GM06990 (cell line): ENCODE measurements around the gene CDCA7L.
"Not testable (repeated sequence)": the region's sequence is repeated elsewhere in the genome, so short reads cannot be mapped to it uniquely, and the experiment has no call there.

ENCODE experiments used
- DNase-seq: peaks from one replicate; pipeline ENCODE4 v3.0.0-alpha.2; 2011; ENCODE audit not compliant: insufficient read length; ENCODE audit errors: extremely low read depth
- H3K27me3 ChIP-seq: replicated peaks from 2 replicates; pipeline ENCODE4 v1.6.0; 2011; ENCODE audit warnings: low read length; ENCODE audit not compliant: control insufficient read depth, insufficient read depth
- H3K36me3 ChIP-seq: 2 replicates; pipeline ENCODE4 v1.5.1; 2011; ENCODE audit warnings: low read length; ENCODE audit not compliant: control insufficient read depth, insufficient read depth
- H3K4me3 ChIP-seq: replicated peaks from 2 replicates; pipeline ENCODE4 v1.5.1; 2011; ENCODE audit warnings: low read depth, mild to moderate bottlenecking, control low read depth, low read length
- TF ChIP-seq, protein P1 (sequence below): IDR thresholded peaks from 2 replicates; pipeline ENCODE4 v1.5.1; 2011; ENCODE audit warnings: low read length, control low read depth, mild to moderate bottlenecking, inconsistent platforms; ENCODE audit not compliant: insufficient read depth, poor library complexity, severe bottlenecking

CDCA7L gene

DNA sequence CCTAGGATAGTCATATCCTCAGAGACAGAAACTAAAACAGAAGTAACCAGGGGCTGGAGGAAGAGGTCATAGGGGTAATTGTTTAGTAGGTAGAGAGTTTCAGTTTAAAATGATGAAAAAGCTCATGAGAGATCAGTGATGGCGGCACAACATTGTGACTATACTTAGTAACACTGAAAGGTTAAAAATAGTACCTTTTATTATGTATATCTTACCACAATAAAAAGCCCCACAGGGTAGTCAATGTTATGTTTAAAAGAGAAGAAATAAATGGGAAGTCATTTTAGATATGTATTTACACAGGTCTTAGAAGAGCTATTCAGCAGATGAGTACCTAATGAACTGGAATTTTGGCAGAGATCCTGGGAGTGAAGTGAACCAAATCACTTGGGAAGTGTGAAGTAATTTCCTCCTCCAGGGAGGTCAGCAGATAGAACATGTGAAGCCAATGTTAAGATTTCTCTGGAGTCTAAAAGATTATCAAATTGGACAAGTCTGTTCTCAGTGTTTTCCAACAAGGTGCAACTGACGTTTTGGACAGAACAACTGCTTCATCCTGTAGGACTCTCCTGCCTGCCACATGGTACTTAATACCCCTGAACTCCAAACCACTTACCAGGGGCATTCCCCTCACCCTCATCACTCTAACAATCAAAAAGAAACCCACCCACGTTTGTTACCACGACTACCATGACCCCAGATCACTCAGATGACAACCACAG, 6.4 kb downstream of the CDCA7L start:
- DNase-seq: peak; percentile 45
- Histone ChIP-seq H3K27me3 (no peaks in the 10 kb centered on the region), H3K4me3 (peak overlapping the region; percentile 16), H3K36me3 (no peaks in the 10 kb centered on the region)
- TF ChIP-seq, protein P1, sequence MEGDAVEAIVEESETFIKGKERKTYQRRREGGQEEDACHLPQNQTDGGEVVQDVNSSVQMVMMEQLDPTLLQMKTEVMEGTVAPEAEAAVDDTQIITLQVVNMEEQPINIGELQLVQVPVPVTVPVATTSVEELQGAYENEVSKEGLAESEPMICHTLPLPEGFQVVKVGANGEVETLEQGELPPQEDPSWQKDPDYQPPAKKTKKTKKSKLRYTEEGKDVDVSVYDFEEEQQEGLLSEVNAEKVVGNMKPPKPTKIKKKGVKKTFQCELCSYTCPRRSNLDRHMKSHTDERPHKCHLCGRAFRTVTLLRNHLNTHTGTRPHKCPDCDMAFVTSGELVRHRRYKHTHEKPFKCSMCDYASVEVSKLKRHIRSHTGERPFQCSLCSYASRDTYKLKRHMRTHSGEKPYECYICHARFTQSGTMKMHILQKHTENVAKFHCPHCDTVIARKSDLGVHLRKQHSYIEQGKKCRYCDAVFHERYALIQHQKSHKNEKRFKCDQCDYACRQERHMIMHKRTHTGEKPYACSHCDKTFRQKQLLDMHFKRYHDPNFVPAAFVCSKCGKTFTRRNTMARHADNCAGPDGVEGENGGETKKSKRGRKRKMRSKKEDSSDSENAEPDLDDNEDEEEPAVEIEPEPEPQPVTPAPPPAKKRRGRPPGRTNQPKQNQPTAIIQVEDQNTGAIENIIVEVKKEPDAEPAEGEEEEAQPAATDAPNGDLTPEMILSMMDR: no peak

DNA sequence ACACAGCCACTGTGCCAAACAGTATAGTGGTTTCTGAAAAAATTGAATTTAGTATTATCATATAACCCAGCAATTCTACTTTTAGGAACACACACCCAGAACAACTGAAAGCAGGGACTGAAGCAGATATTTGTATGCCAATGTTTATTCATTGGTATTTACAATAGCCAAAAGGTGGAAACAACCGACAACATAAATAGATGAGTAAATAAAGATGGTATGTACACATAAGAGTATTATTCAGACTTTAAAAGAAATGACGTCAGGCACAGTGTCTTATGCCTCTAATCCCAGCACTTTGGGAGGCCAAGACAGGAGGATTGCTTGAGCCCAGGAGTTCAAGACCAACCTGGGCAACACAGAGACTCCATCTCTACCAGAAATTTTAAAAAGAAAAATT, 7.2 kb downstream of the CDCA7L start:
- no peak overlapping the region for H3K4me3 ChIP-seq
- TF ChIP-seq, protein P1: no peak

DNA sequence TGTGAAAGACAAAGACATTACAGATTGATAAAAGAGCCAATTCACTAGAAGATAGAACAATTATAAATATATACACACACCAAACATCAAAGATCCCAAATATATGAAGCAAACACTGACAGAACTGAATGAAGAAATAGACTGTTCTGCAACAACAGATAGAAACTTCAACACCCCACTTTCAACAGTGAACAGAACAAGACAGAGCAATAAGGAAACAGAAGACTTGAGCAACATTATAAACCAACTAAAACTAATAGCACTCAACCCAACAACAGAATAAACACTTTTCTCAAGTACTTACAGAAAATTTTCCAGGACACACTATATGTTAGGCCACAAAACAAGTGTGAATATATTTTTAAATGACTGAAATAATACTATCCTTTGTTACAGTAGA, 10.9 kb downstream of the CDCA7L start:
- H3K4me3 ChIP-seq: no peak overlapping the region
- TF ChIP-seq, protein P1: no peak
- H3K27me3 ChIP-seq: no peaks in the 10 kb centered on the region
- no peaks in the 10 kb centered on the region for H3K36me3 ChIP-seq
- no peak for DNase-seq

More for the DNA sequence above, 7.2 kb downstream of the CDCA7L start:
- DNase-seq: no peak
- Histone ChIP-seq H3K27me3 (no peaks in the 10 kb centered on the region), H3K36me3 (no peaks in the 10 kb centered on the region)

DNA sequence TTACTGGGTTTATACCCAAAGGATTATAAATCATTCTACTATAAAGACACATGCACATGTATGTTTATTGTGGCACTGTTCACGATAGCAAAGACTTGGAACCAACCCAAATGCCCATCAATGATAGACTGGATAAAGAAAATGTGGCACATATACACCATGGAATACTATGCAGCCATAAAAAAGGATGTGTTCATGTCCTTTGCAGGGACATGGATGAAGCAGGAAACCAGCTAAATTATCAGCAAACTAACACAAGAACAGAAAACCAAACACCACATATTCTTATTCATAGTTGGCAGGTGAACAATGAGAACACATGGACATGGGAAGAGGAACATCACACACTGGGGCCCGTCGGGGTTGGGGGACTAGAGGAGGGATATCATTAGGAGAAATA, 12.4 kb downstream of the CDCA7L start:
- H3K27me3 ChIP-seq, H3K36me3 ChIP-seq, DNase-seq, H3K4me3 ChIP-seq: not testable (repeated sequence)

DNA sequence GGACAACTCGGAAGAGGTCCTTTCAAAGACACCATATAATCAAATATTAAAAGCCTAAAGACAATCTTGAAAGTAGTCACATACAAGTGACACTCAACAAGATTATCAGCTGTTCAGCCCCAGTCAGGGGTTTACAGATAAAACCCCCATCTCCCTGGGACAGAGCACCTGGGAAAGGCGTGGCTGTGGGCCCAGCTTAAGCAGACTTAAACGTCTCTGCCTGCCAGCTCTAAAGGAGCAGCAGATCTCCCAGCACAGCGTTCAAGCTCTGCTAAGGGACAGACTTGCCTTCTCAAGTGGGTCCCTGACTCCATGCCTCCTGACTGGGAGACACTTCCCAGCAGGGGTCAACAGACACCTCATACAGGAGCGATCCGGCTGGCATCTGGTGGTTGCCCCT, 18.0 kb downstream of the CDCA7L start:
- H3K27me3 ChIP-seq: no peaks in the 10 kb centered on the region
- no peak overlapping the region for H3K4me3 ChIP-seq
- no peak for DNase-seq
- TF ChIP-seq, protein P1: no peak
- no peaks in the 10 kb centered on the region for H3K36me3 ChIP-seq

DNA sequence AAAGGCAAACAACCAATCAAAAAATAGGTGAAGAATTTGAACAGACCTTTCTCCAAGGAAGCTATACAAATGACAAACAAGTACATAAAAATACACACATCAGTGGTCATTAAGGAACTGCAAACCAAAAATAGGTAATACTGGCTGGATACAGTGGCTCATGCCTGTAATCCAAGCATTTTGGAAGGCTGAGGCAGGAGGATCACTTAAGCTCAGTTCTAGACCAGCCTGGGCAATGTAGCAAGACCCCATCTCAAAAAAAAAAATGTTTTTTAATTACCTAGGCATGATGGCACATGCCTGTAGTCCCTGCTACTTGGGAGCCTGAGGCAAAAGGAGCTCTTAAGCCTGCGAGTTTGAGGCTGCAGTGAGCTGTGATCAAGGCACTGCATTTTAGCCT, 19.3 kb downstream of the CDCA7L start:
- no peak for DNase-seq
- no peaks in the 10 kb centered on the region for H3K27me3 ChIP-seq
- no peak overlapping the region for H3K4me3 ChIP-seq
- H3K36me3 ChIP-seq: no peaks in the 10 kb centered on the region
- TF ChIP-seq, protein P1: no peak
